Activated CD8-positive, alpha-beta memory T cell treated with anti-CD3 and anti-CD28 coated beads, Interleukin-2, amount 10 ng/mL, durations not matched to agents 7 days and 5 days (primary cell): Measurements from ENCODE around the gene CBARP. TPM values are rescaled to one million over a fixed set of nuclear protein-coding genes. Genes with fewer than 3 reads are reported as not detected.
A peak's percentile ranks its signal among the peaks of the same experiment; 100 is the strongest.

Experiments used
- ATAC-seq: fragments of 150-1000 bp; cut with Tn5 transposase; one replicate; pipeline ENCODE4 v1.10.0; 2021; ENCODE audit warnings: moderate library complexity
- CTCF ChIA-PET: fragments of 350-600 bp; sonication (Branson Sonifier 250); formaldehyde crosslinking; loops from one replicate; lab custom pipeline; 2021; ENCODE audit warnings: antibody characterized with exemption; lab: Charles Lee
- DNase-seq: peaks from one replicate; pipeline ENCODE4 v3.0.0-alpha.2; 2020
- H3K27ac Mint-ChIP-seq: one replicate; pipeline ENCODE4 v1.8.0; 2021; ENCODE audit warnings: mild to moderate bottlenecking, mixed read lengths
- H3K27me3 Mint-ChIP-seq: one replicate; pipeline ENCODE4 v1.8.0; 2021; ENCODE audit warnings: mixed read lengths
- H3K36me3 Mint-ChIP-seq: one replicate; pipeline ENCODE4 v1.8.0; 2021; ENCODE audit warnings: mild to moderate bottlenecking, mixed read lengths
- H3K4me1 Mint-ChIP-seq: one replicate; pipeline ENCODE4 v1.8.0; 2021; ENCODE audit warnings: mixed read lengths
- H3K4me3 Mint-ChIP-seq: one replicate; pipeline ENCODE4 v1.8.0; 2021; ENCODE audit warnings: mild to moderate bottlenecking, moderate library complexity, mixed read lengths
- H3K9me3 Mint-ChIP-seq: one replicate; pipeline ENCODE4 v1.8.0; 2022; ENCODE audit warnings: low read depth, mixed read lengths
- total RNA-seq, 2 experiments: library from RNA; stranded (reverse); gene quantifications; one replicate each; pipeline ENCODE4 v1.2.3, GENCODE V29; 2021

CBARP gene
- total RNA-seq, 2 experiments from 2014 or later: 0.29 to 0.52 TPM

DNA sequence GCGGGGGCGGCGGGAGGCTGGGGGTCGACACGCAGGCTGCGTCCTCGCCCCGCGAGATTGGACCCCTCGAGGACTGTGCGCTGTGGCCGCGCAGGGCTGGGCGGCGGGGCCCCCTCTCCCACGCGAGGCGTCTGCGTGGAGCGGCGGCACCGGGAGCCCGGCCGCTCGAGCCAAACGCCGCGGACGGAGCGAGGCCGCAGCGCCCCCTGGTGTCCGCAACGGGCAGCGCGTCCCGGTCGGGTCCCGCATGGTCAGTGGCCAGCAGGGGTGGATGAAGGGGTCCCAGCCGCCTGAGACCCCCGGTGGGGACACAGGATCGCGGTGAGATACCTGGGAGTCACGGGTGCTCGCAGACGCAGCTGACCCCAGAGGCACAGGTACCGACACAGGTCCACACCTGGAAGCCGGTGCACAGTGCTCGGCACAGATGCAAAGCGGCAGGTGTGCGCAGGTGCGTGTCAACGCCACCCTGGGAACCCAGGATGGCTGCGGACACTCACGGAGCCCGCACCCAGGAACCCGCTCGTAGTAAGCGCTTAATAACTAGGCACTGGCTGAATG, 29.2 kb upstream of the CBARP start:
- peaks cover 2% of the 10 kb centered on the region for H3K27me3 Mint-ChIP-seq
- H3K36me3 Mint-ChIP-seq: peaks cover 22% of the 10 kb centered on the region
- no peaks in the 10 kb centered on the region for H3K9me3 Mint-ChIP-seq
- DNase-seq: peak; percentile 83
- CTCF ChIA-PET: interaction anchor here (0.5 to 17.8 kb wide), 27 partner anchors 8 to 283 kb away, joined by 3 to 723 read pairs (median 5); partner anchors contain the start of genes ABCA7, ARHGAP45, ATP5F1D and CBARP
- peak overlapping the region; percentile 59 for H3K4me3 Mint-ChIP-seq
- H3K27ac Mint-ChIP-seq: no peak overlapping the region
- peak; percentile 9 for ATAC-seq
- peaks cover 62% of the 10 kb centered on the region for H3K4me1 Mint-ChIP-seq

DNA sequence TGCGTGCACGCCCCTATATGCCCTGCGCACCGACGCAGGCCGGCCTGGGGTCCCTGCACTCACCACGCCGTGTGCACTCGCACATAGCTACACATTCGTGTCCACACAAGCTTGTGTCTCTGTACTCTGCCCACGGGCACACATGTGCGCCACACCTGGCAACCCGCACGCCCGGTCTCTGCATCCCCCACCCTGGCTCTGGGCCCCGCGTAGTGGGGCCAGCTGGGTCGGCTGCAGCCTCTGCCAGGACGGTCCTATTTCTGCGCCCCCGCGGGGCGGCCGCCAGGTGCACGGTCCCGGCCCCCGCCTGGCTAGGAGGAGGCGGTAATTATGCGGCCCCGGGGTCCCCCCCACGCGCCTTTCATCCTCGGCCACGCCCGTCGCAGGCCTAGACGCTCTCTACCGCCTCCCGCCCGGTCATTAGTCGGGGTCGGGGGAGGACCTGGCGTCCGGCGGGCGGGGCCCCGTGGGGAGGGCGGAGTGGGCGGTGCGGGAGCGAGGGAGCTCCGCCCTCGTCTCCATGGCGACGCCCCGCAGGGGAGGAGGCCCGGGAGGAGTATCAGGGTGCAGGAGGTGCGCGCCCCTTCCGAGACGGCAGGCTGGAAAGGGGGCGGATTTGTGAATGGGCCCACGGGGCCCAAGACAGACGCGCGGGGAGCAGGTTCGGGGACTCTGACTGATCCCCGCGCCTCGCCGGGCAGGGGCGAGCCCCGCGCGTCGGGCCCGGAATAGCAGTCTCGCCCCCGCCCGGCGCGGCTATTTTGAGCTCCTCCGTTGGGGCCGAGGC, 28.5 kb upstream of the CBARP start:
- peaks cover 2% of the 10 kb centered on the region for H3K27me3 Mint-ChIP-seq
- H3K4me1 Mint-ChIP-seq: peaks cover 62% of the 10 kb centered on the region
- peak overlapping the region; percentile 59 for H3K4me3 Mint-ChIP-seq
- DNase-seq: peak; percentile 94
- H3K27ac Mint-ChIP-seq: peak overlapping the region; percentile 76
- CTCF ChIA-PET: interaction anchor here (0.5 to 17.8 kb wide), 26 partner anchors 8 to 282 kb away, joined by 3 to 723 read pairs (median 5); partner anchors contain the start of genes ABCA7, ARHGAP45, ATP5F1D and CBARP
- peaks cover 15% of the 10 kb centered on the region for H3K36me3 Mint-ChIP-seq
- ATAC-seq: peak; percentile 54
- no peaks in the 10 kb centered on the region for H3K9me3 Mint-ChIP-seq

DNA sequence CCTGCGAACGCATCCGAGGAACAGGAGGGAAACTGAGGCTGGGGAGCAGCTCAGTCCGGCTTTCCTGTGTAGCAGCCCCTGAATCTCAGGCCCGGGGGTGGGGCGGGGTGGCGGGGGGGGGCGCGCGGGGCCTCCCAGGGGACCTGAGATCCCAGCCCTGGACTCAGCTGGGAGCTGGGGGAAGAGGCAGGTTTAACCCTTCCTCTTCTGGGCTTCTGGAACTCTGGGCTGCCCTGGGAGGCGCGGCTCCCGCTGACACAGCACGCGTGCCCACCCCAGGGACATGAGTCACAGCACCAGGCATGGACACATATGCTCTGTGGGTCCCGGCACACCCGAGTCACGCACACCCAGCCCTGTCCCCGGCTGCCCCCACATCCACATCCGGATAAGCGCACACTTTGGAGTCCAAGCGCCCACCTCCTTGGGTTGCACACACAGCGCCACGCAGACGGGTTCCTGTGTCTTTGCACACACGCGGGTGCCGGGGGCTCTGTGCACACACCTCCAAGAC, 27.9 kb upstream of the CBARP start:
- CTCF ChIA-PET: interaction anchor here (0.9 to 17.8 kb wide), 9 partner anchors 9 to 243 kb away, joined by 3 to 723 read pairs (median 6); partner anchors contain the start of genes ATP5F1D, CBARP and FAM174C
- peaks cover 9% of the 10 kb centered on the region for H3K36me3 Mint-ChIP-seq
- H3K4me3 Mint-ChIP-seq: peak overlapping the region; percentile 59
- H3K27me3 Mint-ChIP-seq: peaks cover 2% of the 10 kb centered on the region
- DNase-seq: peak; percentile 84
- H3K4me1 Mint-ChIP-seq: peaks cover 56% of the 10 kb centered on the region
- H3K27ac Mint-ChIP-seq: peak overlapping the region; percentile 76
- ATAC-seq: peak; percentile 1
- no peaks in the 10 kb centered on the region for H3K9me3 Mint-ChIP-seq

DNA sequence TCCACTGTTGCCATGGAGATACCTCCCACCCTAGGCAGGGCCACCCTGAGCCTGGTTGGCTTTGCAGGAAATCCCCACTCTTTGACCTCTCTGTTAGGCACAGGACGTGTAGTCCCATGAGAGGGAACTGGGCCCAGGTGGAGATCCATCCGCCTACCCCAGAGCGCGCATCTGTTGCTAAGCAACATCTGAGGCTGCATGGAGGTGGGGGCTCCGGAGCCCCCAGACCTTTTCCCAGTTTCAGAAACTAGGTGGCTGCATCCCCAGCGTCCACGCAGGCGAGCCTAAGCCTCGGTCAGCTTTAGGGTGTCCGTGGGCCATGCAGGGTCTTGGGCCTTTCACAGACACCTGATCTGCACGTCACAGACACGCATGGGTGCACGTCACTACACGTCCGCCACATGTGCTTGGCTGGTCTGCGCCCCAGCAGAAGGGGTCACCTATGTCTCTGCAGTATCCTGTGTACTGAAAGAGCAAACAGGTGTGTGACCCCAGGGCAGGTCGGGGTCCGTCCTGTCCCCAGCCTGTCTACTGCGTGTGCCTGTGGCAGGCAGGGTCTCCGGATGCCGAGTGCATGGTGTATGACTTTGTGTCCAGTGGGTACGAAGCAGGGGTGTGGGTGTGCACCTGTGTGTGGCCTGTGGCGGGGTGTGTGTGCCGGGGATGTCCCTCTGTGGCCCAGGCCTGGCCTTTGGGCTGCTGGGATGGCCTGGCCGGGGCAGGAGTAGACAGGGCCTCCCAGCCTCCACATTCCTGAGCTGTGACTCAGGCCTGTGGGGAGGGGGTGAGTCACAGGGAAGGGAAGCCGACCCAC, 27.2 kb upstream of the CBARP start:
- peaks cover 3% of the 10 kb centered on the region for H3K36me3 Mint-ChIP-seq
- DNase-seq (no peak), ATAC-seq (no peak)
- no peaks in the 10 kb centered on the region for H3K9me3 Mint-ChIP-seq
- peaks cover 53% of the 10 kb centered on the region for H3K4me1 Mint-ChIP-seq
- H3K4me3 Mint-ChIP-seq: no peak overlapping the region
- H3K27me3 Mint-ChIP-seq: peaks cover 2% of the 10 kb centered on the region
- peak overlapping the region; percentile 78 for H3K27ac Mint-ChIP-seq
- CTCF ChIA-PET: interaction anchor here (4.5 to 17.8 kb wide), 2 partner anchors 11 to 22 kb away, joined by 88 to 723 read pairs; partner anchors contain the start of genes ATP5F1D and CBARP

DNA sequence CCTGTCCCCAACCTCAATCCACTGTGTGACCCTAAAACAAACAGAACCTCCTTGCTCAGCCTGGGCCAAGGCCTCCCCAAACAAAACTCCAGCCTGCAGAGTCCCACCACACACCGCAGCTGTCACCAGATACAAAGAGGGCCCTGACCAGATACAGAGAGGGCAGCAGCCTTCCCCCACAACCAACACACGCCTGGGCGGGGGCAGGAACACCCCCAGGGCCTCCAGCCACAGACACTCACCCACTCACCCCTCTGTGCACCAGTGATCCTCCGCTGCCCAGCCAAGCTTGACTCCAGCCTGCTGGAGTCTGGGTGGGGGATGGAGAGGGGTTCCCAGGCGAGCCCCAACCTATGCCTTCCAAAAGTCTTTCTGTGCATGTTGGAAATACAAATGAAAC, 25.4 kb upstream of the CBARP start:
- no peak overlapping the region for H3K4me3 Mint-ChIP-seq
- DNase-seq: no peak
- H3K4me1 Mint-ChIP-seq: peaks cover 56% of the 10 kb centered on the region
- peak overlapping the region; percentile 69 for H3K27ac Mint-ChIP-seq
- H3K9me3 Mint-ChIP-seq: no peaks in the 10 kb centered on the region
- CTCF ChIA-PET: interaction anchor here (1.6 to 17.8 kb wide), 2 partner anchors 16 to 21 kb away, joined by 3 to 723 read pairs; partner anchors contain the start of genes ATP5F1D and CBARP
- no peaks in the 10 kb centered on the region for H3K36me3 Mint-ChIP-seq
- H3K27me3 Mint-ChIP-seq: peaks cover 2% of the 10 kb centered on the region
- no peak for ATAC-seq

DNA sequence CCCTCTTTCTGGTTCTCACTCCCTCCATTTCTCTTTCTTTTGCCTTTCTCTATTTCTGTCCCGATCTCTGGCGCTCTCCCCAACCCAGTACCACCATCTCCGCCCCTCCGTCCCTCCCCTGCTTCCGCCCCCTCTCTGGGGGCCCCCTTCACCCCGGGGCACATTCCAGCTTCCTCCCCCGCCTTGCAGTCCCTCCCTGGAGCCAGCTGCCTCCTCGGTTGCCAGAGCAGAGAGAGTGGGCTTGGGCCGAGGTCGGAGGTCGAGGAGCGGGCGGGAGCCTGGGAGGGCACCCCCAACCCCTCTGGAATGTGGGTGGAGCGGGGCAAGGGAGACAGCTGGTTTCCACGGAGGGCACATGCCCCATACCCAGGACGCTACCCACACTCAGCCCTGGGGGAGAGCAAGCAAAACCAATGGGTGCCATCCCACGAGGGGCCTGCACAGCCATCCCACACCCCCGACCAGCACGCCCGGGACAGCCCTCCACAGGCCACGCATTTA, 24.9 kb upstream of the CBARP start:
- peak overlapping the region; percentile 36 for H3K4me3 Mint-ChIP-seq
- peaks cover 3% of the 10 kb centered on the region for H3K36me3 Mint-ChIP-seq
- H3K4me1 Mint-ChIP-seq: peaks cover 56% of the 10 kb centered on the region
- CTCF ChIA-PET: interaction anchor here (1.5 to 17.8 kb wide), 3 partner anchors 9 to 20 kb away, joined by 3 to 723 read pairs (median 12); partner anchors contain the start of genes ATP5F1D and CBARP
- H3K27ac Mint-ChIP-seq: peak overlapping the region; percentile 79
- peaks cover 2% of the 10 kb centered on the region for H3K27me3 Mint-ChIP-seq
- DNase-seq (no peak), ATAC-seq (no peak)
- no peaks in the 10 kb centered on the region for H3K9me3 Mint-ChIP-seq

DNA sequence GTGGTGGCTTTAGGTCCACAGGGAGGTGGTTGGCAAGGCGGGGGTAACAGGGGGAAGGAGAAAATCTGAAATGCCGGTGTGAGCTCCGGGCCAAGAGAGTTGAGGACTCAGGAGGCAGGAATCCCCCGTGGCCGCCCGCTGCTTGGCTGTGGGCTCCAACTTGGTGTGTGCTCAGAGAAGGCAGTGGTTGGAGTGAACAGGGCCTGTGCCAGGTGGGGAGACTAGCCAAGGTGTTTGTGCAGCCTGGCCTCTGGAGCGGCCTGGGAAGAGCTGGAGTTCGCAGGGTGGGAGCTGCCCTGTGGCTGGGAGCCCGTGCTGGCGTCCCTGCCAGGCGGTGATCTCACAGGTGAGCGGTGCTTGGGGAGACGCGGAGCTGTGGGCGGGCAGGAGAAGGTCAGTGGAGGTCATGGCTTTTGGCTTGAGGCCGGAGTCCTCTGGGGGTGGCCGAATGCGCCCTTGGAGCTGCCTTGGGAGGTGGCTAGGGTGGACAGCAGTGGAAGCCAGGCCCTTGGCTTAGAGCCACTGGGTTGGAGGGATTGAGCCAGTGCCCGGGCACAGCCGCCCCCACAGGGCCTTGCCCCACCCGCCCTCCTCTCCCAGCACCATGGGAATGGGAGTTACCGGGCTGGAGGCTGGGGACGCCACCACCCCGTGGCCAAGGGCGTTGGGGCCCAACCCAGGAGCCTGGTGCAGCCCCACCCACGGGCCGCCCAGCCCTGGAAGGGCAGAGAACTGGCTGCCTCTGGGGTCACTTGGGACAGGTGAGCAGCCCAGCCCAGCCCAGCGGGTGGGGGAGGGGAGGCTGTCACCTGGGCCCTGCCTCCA, 24.2 kb upstream of the CBARP start:
- peaks cover 53% of the 10 kb centered on the region for H3K4me1 Mint-ChIP-seq
- CTCF ChIA-PET: interaction anchor here (0.8 to 17.8 kb wide), 5 partner anchors 9 to 19 kb away, joined by 3 to 723 read pairs (median 3); partner anchors contain the start of genes ATP5F1D, CBARP and FAM174C
- no peak for DNase-seq

DNA sequence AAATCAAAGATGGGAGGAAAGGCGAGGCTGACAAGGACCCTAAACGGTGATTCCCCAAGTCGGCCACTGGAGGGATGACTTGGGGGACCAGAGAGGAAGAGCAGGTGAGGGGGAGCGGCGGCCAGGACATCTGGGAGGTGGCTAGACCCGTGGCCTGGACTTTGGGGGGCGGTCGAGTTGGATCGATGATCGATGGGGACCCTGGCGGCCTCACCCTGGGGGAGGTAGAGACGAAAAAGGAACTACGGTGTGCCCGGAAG, 23.7 kb upstream of the CBARP start:
- H3K36me3 Mint-ChIP-seq: peaks cover 7% of the 10 kb centered on the region
- H3K4me3 Mint-ChIP-seq: peak overlapping the region; percentile 96
- CTCF ChIA-PET: interaction anchor here (0.8 to 17.8 kb wide), 5 partner anchors 8 to 19 kb away, joined by 3 to 723 read pairs (median 3); partner anchors contain the start of genes ATP5F1D, CBARP and FAM174C
- peak overlapping the region; percentile 98 for H3K27ac Mint-ChIP-seq
- H3K4me1 Mint-ChIP-seq: peaks cover 53% of the 10 kb centered on the region
- ATAC-seq (no peak), DNase-seq (no peak)
- H3K27me3 Mint-ChIP-seq: no peaks in the 10 kb centered on the region
- H3K9me3 Mint-ChIP-seq: no peaks in the 10 kb centered on the region

More for the DNA sequence above, 24.2 kb upstream of the CBARP start:
- no peak for ATAC-seq
- peaks cover 7% of the 10 kb centered on the region for H3K36me3 Mint-ChIP-seq
- H3K9me3 Mint-ChIP-seq: no peaks in the 10 kb centered on the region
- no peaks in the 10 kb centered on the region for H3K27me3 Mint-ChIP-seq
- peak overlapping the region; percentile 98 for H3K27ac Mint-ChIP-seq
- H3K4me3 Mint-ChIP-seq: peak overlapping the region; percentile 96

DNA sequence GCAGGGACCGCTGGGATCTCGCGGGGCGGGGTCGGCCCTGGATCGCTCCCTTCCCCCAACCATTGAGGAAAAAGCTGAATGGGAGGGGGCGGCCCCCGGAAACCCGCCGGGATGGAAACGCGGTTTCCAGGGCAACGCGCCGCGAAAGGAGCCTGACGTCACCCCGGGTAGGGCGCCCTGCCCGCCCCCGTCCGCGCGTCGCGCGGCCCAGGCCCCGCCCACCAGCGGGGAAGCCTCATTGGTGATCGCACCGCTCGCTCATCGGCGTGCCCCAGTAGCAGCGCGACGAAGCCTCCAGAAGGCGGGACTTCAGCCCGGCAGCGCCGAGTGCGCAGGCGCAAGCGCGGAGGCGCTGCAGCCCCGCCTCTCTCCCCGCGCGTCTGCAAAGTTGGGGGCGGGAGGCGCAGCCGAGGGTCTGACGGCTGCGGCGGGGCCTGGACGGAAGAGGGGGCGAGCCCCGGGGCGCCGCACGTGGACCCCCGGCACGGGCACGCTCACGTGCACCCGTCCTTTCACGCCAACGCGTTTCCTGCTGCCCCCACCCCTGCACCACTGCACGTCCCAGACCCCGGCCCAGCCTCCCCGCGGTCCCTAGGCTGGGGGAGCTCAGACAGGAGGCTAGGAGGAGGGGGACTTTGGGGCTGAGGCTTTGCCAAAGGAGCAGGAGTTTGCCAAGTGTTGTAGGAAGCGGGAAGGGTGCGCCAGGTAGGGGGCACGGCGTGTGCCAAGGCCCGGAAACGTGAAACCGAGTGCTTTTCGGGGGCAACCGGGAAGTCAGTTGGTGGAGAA, 23.1 kb upstream of the CBARP start:
- peak; percentile 98 for DNase-seq
- H3K9me3 Mint-ChIP-seq: no peaks in the 10 kb centered on the region
- H3K4me1 Mint-ChIP-seq: peaks cover 53% of the 10 kb centered on the region
- peak overlapping the region; percentile 96 for H3K4me3 Mint-ChIP-seq
- ATAC-seq: peak; percentile 78
- peak overlapping the region; percentile 98 for H3K27ac Mint-ChIP-seq
- no peaks in the 10 kb centered on the region for H3K27me3 Mint-ChIP-seq
- peaks cover 7% of the 10 kb centered on the region for H3K36me3 Mint-ChIP-seq
- CTCF ChIA-PET: interaction anchor here (0.6 to 17.8 kb wide), 4 partner anchors 8 to 164 kb away, joined by 3 to 723 read pairs (median 8); partner anchors contain the start of genes ATP5F1D and CBARP

DNA sequence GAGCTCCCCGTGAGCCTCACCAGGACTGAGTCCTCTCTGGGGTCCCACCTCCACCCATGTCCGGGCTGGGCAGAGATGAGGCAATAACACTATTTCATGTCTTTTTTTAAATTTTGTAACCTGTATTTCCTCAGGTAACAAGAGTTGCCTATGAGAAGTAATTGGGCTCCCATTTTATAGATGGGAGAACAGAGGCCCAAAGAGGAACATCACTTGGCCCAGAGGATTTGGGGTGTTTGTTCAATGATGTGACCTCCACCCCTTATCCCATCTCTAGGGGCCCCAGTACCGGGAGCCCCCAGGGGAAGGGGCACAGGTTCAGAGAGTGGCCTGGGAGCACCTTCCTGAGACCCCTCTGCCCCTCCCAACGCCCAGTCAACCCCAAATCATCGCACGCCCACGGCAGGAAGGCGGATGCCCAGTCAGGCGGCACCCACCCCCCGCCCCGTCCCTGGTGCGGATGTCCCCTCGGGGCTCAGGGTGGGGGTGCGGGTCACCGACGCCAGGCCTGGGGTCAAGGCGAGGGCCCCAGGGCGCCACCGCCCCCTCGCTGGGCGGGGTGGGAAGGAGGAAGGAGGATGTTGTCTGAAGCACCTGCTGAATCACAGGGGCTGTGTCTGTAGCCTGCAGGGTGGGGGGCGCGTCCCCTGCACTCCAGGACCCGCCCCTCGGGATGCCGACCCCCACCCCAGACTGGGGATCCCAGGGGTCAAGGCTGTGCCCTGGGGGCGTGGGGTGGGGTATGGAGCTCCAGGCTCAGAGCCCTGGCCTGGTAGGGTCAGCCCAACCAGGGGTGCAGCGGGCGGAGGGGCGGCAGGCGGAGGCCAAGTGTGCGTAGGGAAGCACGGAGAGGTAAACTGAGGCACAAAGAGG, 22.3 kb upstream of the CBARP start:
- Mint-ChIP-seq H3K27ac (peak overlapping the region; percentile 95), H3K9me3 (no peaks in the 10 kb centered on the region), H3K27me3 (no peaks in the 10 kb centered on the region), H3K4me3 (peak overlapping the region; percentile 96), H3K4me1 (peaks cover 48% of the 10 kb centered on the region), H3K36me3 (peaks cover 11% of the 10 kb centered on the region)
- ATAC-seq: peak; percentile 18
- DNase-seq: peak; percentile 77
- CTCF ChIA-PET: interaction anchor here (0.6 to 17.8 kb wide), 5 partner anchors 9 to 163 kb away, joined by 3 to 723 read pairs (median 4); partner anchors contain the start of genes ATP5F1D, CBARP, CIRBP and FAM174C
